ENCODE results near the gene UBE2Q1. TPM values are rescaled to one million over a fixed set of nuclear protein-coding genes. Genes with fewer than 3 reads are reported as not detected.
"Not testable (repeated sequence)": the region's sequence is repeated elsewhere in the genome, so short reads cannot be mapped to it uniquely, and the experiment has no call there.

UBE2Q1 gene
- total RNA-seq, 1 experiment from 2014 or later: 39.9 TPM

DNA sequence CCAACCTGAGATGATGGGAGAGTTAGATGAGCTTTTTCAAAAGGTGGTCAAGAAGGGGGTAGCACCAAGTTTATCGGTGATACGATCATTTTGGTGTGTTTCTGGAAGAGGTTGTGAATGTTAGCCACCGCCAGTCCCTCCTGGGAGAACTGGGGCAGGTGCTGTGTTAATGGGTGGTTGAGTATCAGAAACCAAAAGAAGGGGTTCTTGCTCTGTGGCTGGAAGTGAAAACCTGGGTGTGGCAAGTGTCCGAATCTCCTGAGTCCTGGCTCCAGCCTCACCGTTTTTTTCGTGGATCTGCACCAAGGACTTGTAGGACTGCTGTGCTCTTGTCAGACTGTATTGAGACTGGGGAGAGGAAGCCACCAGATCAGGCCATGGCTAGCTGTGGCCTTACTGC lies 7.8 kb downstream of the UBE2Q1 start:
- DNase-seq (ENCODE audit: low read depth): no peak

DNA sequence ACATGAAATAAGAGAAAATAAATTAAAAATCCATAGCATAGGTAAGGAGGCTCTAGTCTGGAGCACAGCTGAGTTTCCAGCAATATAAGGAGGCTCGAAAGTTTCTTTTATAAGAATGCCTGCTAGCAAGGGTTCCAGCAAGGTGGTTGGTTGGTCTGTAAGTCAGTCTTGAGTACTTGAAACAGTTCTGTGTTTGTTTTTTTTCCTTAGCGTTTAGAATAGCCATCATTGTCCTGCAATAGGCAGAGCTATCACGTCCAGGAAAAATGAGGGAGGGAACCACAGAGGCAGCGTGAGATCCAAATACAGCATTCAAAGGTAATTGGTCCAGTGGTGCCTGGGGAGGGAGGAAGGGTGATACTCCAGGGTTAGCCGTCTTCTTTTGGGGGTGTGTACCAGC lies 8.4 kb downstream of the UBE2Q1 start:
- no peak for DNase-seq (ENCODE audit: low read depth)

DNA sequence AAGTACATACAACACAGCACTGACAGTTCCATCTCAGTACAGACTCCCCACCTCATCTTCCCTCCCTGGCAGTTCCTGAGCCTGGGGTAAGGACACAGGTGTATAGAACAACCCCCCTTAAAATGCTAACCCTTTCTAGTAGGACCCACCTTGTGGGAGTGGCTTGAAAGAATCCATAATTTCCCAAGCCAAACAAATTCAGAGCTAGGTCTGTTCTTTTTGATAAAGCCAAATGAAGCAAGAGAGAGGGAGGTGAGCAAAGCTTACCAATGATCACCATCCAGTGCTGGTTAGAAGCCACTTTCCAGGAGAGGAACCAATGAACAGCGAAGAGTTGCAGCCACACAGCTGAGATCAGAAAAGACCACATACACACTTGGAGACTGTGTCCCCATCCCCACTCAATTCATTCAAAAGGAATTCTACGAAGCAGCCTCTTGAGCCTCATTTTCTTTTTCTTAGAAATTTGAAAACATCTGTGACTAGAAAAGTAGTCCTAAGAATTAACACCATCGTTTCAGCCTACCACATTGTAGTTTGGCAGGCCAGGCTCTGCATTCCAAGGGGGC lies 9.2 kb downstream of the UBE2Q1 start:
- no peak for DNase-seq (ENCODE audit: low read depth)

DNA sequence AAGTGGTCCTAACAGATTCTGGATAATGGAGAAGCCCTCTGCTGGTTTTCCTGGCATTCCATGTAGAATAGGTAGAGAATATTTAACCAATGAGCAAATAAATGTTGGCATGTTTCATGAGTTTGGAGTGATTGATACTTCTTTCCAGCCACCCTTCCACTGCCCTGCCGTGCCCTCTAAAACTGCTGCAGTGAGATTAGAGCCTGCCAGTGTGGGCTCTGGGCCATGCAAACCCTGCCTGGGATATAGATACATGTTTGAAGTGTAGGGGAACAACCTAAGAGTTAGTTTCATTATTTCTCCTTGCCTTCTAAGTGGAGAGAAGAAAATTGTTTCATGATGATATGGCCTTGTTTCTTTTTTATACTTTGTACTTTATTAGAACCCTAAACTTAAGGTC lies 10.4 kb downstream of the UBE2Q1 start:
- DNase-seq (ENCODE audit: low read depth): no peak

DNA sequence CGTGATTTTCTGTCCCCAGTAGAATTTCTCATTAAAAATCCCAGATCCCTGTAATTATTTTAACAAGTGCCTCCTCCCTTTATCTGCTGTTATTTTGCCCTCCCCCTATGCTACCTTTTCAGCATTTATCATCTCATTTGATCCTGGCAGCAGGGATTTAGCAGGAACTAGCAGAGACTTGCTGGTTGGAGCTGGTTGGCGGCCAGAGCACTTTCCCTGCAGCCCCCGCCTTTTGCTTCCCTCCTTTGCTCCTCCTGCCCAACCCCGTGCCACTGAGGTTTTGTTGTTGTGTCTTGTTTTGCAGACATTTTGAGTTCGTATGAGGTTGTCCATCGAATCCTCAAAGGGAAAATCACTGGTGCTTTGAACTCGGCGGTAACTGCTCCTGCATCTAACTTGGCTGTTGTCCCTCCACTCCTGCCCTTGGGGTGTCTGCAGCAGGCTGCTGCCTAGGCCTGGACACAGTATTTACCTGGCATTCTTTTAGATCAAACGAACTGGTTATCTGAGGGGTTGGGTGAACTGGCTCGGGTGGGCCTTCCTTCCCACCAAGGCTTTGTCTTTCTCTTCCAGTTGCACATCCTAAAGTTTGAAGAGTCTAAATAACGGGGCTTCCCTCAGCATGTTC lies 11.2 kb downstream of the UBE2Q1 start:
- DNase-seq (ENCODE audit: low read depth): no peak

DNA sequence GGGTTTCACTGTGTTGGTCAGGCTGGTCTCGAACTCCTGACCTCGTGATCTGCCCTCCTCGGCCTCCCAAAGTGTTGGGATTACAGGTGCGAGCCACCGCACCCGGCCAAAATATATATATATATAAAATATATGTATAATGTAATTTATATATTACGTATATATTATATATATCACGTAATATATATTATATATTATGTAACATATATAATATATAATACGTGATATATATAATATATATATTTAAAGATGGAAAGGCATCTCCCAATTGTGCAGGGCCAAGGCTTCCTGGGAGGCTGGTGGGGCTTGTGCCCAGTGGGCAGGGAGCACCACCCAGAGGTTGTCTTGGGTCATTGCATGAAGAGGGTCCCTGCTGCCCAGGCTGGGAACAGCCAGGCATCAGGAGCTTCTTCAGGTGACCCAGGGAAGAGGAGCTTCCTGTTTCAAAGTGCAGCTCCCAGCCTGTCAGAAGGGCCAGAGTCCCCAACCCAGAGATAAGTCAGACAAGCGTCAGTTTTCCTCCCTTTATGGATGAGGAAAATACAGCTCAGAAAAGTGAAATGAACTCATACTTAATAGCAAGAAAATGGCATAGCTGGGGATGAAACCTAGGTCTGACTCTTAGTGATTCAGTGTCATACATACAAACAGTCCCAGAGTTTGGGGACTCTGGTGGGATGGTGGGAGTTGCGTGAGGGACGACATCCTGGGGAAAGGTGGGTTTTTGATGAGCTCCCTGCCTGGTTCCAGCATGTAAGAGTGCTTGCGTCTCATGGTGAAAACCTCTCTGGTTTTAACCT lies 12.0 kb downstream of the UBE2Q1 start:
- DNase-seq (ENCODE audit: low read depth): peak; percentile 76

DNA sequence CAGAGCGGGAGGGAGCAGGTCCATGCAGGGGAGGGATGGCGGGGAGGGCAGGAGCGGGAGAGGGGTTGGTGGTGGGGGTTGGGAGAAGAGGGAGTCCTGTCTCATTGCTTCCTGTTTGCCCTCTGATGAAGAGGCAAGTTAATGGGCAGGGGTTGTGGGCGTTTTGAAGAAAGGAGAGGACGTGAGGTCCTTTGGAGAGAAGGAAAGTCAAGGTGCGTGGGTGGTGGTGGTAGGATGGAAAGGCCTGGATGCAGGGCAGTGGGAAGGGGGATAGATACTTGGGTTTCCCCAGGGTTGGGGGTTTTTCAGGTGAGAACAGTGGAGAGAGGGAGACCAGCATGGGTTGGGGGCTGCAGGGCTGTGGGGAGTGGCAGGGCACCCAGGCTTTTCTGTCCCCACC lies 17.2 kb downstream of the UBE2Q1 start:
- no peak for DNase-seq (ENCODE audit: low read depth)

DNA sequence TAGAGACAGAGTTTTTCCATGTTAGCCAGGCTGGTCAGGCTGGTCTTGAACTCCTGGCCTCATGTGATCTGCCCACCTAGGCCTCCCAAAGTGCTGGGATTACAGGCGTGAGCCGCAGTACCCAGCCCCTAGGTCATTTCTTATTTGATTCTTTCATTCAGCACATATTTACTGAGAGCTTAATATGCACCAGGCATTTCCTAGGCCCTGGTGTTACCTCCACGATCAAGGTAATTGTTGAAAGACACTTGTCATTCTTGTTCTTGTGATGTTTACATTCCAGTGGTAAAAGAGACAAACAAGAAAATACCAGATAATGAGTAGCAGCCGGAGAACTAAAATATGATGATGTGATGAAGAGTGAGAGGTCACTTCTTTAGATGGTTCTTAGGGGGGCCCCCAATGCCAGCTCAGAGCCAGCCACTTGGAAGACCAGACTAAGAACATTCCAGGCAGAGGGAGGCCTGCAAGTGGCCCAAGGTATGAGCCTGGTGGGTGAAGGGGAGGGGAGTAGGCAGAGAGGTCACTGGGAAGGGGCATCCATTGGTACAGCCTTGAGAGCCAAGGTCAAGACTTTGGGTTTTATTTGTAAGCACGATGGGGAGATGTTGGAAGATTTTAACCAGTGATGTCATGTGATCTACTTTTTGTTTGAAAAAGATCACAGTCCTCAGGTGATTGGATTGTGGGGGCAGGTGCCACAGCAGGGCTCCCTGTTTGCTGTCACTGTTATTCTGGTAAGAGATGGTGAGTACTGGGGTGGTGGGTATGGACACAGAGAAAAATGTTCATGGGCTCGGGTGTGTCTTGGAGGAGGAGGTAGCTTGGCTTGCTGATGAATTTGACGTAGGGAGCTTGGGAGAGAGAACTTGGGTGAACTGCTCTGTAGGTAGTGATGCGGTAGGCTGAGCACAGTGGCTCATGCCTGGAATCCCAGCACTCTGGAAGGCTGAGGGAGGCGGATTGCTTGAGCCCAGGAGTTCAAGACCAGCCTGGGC lies 18.7 kb downstream of the UBE2Q1 start:
- DNase-seq (ENCODE audit: low read depth): no peak

DNA sequence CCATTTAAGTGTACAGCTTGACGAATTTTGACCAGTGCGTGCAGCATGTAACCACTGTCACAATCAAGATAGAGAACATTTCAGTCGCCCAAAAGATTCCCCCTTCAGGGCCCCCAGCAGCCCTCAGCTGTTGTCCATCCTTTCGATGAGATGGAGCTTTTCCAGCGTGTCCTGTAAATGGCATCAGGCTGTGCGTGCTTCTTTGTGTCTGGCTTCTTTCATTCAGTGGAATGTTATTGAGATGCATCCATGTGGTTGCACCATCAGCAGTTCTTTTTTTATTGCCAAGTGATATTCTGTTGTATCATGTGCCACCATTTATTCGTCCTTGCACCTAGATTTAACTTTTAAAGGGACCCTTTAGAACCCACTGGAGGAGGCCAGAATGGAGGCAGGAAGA lies 21.9 kb downstream of the UBE2Q1 start:
- no peak for DNase-seq (ENCODE audit: low read depth)

DNA sequence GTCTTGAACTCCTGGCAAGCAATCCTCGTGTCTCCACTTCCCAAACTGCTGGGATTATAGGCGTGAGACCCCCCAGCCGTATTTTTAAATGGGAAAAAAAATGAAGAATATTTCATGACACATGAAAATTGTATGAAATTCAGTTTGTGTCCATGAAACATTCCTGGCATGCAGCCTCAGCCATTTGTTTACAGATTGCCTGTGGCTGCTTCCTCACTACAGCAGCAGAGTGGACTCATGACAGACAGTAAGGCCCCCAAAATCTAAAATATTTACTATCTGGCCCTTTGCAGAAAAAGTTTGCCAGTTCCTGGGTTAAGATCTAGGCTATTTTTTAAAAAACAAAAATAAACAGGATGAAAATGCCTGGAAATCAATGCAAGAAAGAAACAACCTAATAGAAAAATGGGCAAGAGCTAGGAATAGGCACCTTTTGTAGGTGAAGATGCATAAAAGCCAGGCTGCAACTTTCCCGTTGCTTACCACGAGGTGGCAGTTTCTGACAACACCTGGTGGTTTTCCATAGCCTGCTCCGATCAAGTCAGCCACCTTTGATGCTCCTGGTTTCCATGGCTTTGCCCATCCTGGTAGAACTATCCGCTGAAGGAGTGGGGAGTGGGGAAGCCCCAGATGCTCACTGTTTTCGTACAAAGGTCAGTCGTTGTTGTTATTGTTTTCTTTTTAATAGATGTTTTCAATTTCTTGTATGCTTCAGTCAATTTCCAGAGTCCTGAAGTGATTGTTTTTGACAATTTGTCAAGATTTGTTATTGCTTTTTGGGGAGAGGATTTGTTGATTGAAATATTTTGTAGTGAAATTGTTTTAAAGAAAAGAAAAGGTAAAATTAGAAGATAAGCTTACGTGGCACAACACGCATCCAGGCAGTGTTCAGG lies 24.3 kb downstream of the UBE2Q1 start:
- peak; percentile 43 for DNase-seq (ENCODE audit: low read depth)

DNA sequence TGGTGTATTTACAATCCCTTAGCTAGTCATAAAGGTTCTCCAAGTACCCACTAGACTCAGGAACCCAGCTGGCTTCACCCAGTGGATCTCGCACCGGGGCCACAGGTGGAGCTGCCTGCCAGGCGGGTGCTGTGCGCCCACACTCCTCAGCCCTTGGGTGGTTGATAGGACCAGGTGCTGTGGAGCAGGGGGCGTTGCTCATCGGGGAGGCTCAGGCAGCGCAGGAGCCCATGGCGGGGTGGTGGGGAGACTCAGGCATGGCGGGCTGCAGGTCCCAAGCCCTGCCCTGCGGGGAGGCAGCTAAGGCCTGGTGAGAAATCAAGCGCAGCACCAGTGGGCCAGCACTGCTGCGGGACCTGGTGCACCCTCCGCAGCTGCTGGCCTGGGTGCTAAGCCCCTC lies 26.5 kb downstream of the UBE2Q1 start:
- DNase-seq (ENCODE audit: low read depth): not testable (repeated sequence)

DNA sequence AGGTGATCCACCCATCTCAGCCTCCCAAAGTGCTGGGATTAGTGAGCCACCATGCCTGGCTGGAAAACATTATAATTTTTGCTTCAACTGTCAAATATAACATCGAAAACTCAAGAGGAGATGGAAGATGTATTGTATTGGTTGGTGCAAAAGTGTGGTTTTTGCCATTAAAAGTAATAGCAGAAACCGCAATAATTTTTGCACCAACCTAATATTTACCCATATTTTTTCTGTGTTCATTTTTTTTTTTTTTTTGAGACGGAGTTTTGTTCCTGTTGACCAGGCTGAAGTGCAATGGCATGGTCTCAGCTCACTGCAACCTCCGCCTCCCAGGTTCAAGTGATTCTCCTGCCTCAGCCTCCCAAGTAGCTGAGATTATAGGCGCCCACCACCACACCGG lies 29.2 kb downstream of the UBE2Q1 start:
- no peak for DNase-seq (ENCODE audit: low read depth)

DNA sequence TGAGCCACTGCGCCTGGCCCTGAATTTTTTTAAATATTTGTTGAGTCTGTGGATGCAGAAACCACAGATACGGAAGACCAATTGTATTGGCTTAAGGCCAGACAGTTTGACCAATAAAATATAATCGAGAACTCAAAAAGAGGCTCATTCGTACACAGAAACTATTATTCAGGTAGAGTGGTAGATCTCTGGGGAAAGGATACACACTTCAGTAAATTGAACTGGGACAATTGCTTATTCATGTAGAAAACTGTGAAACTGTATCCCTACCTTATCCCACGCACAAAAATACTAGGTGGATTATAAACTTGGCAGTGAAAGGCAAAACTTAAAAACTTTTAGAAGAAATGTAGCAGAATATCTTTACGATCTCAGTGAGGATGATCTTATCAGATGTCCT lies 31.3 kb downstream of the UBE2Q1 start:
- no peak for DNase-seq (ENCODE audit: low read depth)

DNA sequence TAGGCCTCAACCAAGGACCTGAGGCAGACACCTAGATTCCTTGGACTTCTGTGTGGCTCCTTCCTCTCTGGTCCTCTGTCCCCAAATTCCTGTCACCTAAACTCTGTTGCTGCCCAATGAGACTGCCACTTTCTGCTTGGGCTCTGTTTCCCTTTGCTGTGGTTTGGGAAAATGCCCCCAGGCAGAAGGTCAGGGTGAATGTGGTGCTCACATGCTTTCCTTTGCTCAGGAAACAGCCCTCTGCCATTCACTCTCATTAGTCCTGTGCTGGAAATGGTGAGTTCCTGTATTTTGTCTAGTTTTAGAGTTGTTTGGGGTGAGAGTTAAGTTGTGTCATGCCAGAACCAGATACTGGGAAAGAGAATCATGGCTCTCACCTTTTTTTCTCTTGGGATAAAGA lies 33.6 kb downstream of the UBE2Q1 start:
- no peak for DNase-seq (ENCODE audit: low read depth)

DNA sequence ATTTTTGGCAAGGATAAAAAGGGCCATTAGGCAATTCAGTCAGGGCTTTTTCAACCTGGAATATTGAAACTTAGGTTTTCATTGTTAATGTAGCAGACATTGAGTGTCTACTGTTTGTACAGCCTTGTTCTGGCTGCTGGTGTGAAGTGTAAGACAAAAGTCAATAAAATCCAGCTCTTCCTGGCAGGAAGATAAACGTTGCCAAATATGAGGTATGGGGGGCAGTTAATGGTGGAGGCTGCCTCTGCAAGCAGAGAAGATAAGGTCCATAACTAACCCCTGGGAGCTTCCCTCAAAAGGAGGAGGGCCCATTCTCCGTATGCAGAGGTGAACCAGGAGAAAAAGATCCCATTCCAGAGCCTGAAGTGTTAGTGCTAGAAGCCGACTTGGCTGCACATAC lies 36.8 kb downstream of the UBE2Q1 start:
- no peak for DNase-seq (ENCODE audit: low read depth)

DNA sequence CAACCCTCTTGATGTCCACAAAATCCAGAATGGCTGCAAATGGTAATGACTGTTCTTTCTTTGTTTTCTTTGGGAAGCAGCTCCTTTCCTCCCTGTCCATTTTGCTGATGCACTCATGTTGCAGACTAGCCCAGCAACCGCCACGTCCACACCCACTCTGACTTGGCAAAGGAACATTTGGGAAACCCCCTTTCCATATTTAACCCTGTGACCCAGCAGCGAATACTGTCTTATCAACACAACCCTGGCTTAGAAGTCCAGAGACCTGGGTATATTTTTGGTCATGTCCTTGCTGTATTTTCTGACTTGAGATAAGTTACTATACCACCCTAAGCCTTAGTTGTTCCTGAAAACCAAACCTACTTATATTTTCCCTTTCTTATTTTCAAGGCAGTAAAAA lies 38.1 kb downstream of the UBE2Q1 start:
- DNase-seq (ENCODE audit: low read depth): peak; percentile 57

DNA sequence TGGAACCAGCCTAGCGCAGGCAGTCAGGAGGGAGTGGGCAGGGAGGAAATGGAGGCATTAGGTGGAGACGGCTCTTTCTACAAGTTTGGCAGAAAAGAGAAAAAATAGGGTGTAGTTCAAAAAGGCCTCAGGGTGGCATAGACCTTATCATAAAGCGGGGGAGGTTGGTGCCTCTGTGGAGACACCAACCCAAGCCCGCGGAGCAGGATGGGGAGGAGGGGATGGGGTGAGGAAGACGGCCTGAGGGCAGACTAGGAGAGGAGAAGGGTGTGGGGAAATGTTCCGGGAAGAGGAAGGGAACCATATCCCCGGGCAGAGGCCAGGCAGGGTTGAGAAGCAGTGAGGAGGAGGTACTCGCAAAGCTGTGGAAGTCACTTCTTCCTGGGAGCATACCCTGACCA lies 38.9 kb downstream of the UBE2Q1 start:
- no peak for DNase-seq (ENCODE audit: low read depth)

DNA sequence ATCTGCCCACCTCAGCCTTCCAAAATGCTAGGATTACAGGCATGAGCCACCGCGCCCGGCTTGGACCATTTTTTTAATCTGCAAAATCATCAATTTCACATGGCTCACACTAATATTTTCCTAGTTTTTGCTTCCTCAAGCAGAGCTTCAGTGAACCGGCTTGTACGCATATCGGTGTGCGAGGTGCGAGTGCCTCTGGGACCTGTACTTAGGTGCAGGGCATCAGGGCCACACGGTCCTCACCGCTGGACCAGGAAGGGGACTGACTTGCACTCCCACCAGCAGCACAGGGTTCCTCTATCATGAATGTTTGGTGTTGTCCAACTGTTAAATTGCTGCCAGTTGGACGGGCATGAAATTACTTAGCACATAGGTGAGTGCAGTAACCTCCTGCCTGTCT lies 40.8 kb downstream of the UBE2Q1 start:
- DNase-seq (ENCODE audit: low read depth): no peak

DNA sequence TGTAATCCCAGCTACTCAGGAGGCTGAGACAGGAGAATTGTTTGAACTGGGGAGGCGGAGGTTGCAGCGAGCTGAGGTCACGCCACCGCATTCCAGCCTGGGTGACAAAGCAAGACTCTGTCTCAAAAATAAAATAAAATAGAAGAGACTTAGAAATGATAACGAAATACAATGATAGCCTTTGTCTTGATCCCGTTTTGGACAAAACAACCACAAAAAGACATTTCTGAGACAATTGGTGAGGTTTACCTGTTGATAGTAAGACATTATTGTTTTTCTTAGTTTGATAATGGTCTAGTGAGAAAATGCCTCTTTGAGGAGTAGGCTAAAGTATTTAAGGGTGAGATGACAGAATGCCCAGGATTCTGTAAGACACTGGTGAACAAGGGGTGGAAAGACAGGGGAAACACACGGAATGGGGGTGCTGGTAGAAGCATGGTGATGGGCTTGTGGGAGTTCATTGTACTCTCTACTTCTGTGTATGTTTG lies 44.4 kb downstream of the UBE2Q1 start:
- no peak for DNase-seq (ENCODE audit: low read depth)

DNA sequence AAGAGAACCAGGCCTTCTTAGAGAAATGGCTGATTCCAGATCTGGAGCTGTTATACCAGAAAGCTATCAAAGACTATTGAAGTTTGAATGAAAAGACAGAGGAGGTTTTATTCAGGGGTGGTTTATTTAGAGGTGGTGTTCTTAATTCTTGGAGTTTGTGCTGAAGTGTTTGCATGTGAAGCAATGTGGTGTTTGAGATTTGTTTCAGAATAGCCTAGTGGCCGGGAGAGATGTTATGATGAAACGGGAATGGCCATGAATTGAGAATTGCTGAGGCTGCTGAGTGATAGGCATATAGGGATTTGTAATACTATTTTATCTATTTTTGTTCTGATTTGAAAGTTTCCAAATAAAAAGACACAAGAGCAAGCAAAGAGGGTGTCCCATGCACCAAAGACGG lies 45.7 kb downstream of the UBE2Q1 start:
- DNase-seq (ENCODE audit: low read depth): no peak

DNA sequence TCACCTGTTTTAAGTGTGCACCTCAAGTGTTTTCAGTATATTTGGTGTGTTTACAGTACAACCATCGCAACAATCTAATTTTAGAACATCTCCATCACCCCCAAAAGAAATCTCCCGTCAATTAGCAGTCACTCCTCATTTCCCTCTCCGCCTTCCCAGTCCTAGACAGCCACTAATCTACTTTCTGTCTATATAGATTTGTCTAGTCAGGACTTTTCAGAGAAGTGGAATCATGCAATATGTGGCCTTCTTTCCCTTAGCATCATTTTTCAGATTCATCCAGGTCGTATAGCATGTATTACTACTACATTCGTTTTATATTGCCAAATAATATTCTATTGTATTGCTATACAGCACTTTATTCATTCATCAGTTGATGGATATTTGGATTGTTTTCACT lies 54.6 kb downstream of the UBE2Q1 start:
- DNase-seq (ENCODE audit: low read depth): no peak

All from Daoy (cell line).